Hypothalamus (tissue), 51 donors: Measurements from ENCODE around the gene KISS1R.
A peak's percentile ranks its signal among the peaks of the same experiment; 100 is the strongest.
"Not testable (repeated sequence)": the region's sequence is repeated elsewhere in the genome, so short reads cannot be mapped to it uniquely, and the experiment has no call there.

Source experiments
- DNase-seq, 51 donors: peaks; one replicate each; lab custom pipeline; 2025; lab: John Stamatoyannopoulos, UW

KISS1R gene

DNA sequence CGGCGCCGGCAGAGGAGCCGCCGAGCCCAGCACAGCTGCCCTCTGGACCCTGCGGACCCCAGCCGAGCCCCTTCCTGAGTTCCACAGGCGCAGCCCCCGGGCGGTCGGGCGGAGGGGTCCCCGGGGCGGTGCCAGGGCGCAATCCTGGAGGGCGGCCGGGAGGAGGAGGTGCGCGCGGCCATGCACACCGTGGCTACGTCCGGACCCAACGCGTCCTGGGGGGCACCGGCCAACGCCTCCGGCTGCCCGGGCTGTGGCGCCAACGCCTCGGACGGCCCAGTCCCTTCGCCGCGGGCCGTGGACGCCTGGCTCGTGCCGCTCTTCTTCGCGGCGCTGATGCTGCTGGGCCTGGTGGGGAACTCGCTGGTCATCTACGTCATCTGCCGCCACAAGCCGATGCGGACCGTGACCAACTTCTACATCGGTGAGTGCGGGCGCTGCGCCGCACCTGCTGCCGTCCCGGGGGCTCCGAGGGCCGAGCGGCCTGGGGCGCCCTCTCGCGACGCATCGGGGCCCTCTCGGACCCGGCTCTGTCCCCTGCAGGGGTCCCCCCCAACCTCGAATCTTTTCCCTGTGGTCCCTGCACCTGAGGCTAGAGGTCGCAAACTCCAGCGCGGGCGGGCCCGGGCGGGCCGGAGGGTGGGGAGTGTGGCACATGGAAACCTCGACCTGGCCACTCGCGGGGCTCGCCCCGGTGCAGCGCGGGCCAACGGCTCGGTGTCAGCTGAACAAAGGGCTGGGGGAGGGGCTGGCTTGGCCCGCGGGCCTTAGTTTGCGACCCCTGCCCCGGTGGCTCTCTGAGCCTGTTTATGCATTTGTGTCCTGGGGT, at the start of gene KISS1R:
TSS of gene KISS1R (plus strand) at position 11 of the 829 bp plus-strand sequence. CDS start at position 181, 170 bp downstream.
- DNase-seq: peak in 1 of 51 donors; percentile 13

DNA sequence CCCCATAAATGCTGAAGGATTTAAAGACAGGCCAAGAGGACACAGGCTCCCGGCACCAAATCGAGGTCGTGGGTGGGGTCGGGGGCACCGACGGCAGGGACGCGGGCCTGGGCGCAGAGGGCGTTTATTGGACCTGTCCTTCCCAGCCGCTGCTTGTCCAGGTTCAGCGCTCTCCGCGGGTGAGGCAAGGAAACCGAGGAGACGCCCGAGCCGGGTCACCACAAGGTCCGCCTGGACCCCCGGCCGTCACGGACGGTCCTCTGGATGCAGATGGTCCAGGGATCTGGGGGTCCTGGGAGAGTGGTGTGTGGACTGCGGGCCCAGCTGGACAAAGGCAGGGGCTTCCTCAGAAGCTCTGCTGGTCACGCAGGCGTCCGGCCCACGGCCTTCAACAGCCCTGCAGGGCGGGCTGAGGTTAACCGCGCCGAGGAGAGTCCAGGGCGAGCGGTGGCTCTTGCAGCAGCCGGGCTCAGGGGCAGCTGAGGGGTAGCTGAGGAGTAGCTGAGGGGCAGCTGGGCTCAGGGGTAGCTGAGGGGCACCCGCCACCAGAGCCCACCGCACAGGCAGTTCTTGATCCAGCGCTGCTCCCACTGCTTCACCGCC, 49.2 kb upstream of the KISS1R start:
- no peak for DNase-seq

DNA sequence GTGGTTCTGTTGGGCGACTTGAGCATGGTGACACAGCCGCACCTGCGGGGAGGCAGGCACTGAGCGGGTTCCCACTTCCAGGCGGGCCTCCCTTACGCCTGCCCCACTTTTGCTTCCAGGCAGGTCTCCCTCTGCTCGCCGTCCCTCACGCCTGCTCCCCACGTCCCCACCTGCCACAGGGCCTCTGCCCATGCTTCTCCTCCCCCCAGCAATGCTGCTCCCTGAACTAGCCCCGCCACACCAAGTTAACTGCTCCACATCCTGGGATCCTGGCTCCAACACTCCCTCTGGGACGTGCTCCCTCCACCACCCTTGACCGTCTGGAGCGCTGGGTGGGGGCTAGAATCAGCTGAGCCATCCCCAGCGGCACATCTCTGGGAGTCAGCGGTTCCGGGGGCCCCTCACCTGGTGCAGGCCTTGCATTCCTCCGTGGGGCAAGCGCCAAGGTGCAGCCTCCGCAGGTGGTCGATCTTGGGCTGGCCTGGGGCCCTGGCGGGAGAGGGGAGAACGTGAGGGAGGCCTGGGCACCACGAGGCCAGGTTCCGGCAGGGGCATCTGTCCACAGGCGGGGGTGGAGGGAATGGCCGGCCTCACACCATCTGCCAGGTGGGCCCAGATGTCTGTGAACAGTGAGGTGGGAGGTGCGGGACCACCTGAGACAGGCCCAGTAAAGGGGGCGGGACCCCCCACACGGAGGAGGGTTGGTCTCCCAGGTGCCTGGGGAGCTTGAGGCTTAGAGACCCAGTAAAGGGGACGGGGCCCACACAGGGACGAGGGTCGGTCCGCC, 48.5 kb upstream of the KISS1R start:
- no peak for DNase-seq

DNA sequence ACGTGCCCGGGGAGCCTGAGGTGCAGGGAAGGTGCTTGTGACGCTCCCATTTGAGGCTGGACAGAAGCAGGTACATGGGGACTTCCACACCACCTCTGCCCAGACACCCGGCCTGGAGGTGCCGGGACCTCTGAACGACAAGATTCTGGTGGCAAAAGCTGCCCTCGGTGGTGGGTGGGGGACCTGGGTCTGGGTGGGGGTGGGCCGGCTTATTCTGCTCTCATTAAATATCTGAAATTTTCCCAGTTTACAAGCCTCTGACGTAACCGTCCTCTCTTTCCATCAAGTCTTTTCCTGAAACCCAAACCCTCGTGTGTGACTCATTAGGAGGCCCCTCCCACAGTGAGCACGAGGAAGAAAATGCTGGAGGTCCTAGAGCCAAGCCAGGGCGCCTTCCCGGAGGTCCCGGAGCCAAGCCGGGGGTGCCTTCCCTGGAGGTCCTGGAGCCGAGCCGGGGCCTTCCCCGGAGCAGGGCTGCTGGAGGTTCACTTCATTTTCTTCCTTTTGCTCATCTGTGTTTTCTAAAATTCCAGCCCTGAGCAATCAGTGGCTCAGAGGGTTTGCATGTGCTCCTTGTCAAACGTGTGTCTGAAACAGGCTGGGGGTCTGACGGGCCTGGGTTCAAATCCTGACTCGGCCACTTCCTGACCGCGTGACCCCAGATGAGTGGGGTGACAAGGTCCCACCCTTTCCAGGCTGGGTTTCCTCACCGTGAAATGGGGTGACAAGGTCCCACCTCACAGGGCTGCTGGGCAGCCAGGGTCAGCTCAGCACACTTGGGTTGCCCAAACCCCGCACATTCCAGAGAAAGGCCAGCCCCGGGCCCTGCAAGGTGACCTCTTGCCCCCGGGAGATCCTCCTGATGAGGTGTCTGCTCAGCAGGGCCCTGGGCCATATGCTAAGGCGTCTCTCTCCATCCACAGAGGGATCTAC, 47.6 kb upstream of the KISS1R start:
- peak in 1 of 51 donors; percentile 20 for DNase-seq

DNA sequence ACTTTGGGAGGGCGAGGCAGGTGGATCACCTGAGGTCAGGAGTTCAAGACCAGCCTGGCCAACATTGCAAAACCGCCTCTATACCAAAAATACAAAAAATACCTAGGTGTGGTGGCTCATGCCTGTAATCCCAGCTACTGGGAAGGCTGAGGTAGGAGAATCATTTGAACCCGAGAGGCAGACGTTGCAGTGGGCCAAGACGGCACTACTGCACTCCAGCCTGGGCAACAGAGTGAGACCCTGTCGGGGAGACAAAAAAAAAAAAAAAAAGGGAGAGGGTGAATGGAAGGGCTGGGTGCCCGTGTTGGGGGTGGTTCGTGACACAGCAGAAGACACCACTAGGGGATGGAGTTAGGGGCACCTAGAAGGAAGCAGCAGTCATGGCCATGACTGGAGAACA, 46.8 kb upstream of the KISS1R start:
- no peak for DNase-seq

DNA sequence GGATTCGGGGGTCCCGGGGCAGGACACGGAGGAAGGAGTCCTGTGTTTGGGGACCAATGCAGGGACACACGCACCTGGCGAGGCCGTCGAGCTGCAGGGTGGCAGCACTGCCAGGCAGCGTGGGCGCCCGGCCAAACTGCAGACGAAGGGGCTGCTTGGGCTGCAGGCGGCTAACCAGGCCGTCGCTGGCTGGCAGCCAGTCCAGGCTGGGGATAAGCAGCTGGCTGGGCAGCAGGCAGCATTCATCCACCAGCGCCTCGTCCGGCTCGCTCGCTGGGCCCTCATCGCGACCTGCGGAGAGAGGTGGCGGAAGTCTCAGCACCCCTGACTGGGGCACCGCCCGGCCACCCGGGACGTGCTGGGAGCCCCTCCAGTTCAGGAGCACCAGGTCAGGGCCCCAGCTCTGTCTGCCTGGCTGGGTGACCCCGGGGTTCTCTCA, 46.2 kb upstream of the KISS1R start:
- peak in 27 of 51 donors; percentile 6 to 73 (median 36) for DNase-seq

DNA sequence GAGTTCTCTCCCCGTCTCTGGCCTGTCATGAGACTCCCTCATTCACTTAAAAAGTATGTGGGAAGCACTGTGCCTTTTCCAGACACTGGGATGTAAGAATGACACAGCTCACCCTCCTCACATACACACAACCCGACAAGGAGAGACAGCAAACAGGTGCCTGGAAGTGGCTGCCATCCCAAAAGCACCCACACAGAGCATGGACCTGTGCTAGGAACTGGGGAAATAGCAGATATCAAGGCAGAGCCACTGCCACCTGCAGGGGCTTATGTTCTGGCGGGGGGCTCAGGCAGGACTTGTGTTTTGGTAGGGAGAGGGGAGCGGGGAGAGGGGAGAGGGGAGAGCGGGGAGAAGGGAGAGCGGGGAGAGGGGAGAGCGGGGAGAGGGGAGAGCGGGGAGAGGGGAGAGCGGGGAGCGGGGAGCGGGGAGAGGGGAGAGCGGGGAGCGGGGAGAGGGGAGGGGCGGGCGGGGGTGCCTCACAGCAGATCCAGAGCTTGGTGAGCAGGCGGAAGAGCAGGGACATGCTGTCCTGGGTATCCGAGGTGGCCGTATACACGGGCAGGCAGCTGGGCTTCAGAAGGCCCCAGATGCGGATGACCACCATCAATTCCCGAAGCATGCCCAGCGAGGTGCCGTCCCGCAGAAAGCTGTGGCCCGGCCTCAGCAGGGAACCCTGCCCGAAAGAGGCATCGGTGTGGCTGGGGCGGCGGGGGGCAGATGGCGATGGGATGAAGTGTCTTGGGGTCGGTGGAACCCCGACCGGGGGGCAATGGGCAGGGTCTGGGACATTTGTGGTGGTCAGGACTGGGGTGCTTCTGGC, 45.5 kb upstream of the KISS1R start:
- DNase-seq: peak in 1 of 51 donors; percentile 19

DNA sequence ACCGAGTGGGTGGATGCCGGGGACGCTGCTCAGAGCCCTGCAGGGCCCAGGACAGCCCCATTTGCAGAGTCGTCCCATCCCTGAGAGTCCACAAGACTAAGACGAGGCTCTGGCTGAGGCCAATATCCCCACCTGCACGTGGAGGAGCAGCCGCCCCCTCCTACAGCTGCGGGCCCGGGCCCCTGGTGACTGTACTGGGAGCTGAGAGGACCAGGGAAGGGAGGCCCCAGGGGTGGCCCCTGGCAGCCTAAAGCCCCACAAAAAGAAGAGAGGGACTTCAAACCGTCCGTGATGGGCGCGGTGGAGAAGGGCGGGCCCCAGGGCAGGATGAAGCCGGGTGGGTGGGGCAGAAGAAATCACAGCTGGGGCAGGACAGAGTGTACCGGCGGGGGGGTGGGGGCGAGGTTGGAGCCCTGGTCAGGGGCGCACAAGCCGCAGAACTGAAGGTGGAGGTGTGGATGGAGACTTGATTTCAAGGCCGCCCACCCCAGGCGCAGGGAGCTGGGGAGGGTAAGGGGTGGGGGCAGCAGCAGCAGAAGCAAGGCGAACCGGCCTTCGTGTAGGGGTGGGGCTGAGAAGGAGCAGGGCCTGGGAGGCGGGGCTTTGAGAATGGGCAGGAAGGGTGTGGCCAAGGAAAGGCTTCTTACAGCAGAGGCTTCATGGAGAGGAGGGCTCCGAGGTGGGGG, 44.7 kb upstream of the KISS1R start:
- no peak for DNase-seq

DNA sequence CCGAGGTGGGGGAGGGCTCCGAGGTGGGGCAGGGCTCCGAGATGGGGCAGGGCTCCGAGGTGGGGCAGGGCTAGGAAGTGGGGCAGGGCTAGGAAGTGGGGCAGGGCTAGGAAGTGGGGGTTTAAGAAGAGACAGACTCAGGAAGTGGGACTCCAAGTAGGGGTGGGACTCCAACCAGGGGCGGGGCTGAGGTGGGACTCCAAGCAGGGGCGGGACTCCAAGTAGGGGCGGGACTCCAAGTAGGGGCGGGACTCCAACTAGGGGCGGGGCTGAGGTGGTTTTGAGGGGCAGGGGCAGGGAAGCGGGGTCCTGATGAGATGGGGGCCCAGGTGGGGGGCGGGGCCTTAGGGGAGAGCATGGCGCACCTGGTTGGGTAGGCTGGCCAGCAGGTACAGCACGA, 44.0 kb upstream of the KISS1R start:
- no peak for DNase-seq

DNA sequence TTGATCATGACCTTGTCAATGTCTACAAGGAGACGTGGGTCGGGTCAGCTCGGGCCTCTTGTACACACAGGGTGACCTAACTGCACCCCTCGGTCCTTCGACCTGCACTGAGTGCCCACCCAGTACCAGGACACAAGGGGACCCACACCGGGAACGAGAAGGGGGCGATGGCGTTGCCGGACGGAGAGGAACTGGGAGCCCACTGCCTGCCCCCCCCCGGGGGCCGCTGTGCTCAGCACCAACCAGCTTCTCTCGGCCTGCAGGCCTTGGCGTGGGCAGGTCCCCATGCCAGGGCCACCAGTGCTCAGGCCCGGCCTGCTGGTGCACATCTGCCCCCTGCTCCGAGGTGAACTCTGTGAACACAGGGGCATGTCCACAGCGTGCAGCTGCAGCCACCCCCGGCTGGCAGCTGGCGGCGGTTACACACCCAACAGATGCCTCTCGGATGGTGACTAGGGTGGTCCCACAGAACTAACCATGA, 43.5 kb upstream of the KISS1R start:
- no peak for DNase-seq

DNA sequence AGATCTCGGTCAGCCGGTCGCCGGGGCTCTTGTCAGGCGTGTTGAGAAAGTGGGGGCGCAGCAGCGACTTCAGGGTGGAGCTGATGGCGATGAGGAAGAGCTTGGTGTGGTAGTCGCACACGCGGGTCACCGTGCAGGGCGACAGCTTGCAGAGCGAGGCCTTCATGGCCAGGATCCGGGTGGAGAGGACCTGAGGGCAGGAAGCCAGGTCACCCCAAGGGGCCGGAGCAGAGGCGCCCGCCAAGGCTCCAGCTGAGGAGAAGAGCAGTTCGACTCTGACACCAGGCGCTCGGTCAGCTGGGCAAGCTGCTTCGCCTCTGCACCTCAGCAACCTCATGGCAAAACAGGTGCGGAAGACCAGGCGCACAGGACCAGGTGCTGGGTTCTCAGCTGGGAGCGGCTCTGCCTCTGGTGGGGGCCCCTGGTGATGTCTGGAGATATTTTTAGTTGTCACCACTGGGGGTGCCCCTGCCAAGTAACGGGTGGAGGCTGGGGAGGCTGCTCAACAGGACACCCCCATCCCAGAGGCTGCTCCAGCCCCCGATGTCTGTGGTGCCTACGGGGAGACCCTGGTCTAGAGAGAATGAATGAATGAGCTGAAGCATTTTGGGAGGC, 41.8 kb upstream of the KISS1R start:
- DNase-seq: no peak

DNA sequence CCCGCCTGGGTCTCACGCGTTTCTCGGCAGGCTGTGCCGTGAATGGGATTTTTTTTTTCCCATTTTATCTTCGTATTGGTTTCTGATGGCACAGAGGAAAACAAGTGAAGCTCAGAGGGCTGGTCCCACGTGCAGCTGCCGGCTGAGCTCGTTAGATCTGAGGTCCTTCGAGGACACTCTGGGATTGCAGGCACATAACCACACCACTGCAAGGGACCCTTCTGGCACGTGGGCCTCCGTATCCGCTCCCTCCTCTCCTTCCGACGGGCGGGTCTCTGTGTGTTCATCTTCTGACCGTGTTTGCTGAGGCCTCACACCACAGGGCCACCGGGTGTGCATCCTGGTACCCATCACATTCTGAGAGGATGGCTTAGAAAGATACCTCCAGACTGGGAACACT, 41.0 kb upstream of the KISS1R start:
- DNase-seq: peak in 2 of 51 donors; percentile 9 to 14

DNA sequence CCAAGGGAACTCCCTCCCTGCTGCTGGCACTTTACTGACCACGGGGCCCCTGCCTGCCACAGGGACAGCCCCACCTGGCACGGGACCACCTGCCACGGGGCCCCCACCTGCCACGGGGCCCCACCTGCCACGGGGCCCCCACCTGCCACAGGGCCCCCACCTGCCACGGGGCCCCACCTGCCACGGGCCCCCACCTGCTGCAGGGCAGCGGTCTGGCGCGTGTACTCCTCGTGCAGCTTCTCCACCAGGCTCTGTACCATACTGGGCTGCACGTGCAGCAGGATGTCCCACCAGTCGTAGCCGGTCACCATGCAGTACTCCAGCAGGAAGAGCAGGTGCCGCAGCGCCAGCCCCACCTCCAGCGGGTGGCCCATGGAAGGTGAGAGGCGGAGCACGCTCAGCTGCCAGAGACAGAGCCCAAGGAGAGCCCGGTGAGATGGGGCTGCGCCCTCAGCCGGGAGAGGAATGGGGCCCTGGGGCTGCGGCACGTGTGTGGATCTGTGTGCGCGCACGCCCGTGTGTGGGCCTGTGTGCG, 40.3 kb upstream of the KISS1R start:
- no peak for DNase-seq

DNA sequence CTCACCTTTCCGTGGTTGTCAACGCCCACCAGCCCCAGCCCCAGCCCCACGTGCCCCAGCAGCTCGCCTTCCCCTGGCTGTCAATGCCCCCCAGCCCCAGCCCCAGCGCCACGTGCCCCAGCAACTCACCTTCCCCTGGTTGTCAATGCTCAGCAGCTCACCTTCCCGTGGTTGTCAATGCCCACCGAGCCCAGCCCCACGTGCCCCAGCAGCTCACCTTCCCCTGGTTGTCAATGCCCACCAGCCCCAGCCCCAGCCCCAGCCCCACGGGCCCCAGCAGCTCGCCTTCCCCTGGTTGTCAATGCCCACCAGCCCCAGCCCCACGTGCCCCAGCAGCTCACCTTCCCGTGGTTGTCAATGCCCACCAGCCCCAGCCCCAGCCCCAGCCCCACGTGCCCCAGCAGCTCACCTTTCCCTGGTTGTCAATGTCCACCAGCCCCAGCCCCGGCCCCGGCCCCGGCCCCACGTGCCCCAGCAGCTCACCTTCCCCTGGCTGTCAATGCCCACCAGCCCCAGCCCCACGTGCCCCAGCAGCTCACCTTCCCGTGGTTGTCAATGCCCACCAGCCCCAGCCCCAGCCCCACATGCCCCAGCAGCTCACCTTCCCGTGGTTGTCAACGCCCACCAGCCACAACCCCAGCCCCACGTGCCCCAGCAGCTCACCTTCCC, 39.0 kb upstream of the KISS1R start:
- DNase-seq: not testable (repeated sequence)

DNA sequence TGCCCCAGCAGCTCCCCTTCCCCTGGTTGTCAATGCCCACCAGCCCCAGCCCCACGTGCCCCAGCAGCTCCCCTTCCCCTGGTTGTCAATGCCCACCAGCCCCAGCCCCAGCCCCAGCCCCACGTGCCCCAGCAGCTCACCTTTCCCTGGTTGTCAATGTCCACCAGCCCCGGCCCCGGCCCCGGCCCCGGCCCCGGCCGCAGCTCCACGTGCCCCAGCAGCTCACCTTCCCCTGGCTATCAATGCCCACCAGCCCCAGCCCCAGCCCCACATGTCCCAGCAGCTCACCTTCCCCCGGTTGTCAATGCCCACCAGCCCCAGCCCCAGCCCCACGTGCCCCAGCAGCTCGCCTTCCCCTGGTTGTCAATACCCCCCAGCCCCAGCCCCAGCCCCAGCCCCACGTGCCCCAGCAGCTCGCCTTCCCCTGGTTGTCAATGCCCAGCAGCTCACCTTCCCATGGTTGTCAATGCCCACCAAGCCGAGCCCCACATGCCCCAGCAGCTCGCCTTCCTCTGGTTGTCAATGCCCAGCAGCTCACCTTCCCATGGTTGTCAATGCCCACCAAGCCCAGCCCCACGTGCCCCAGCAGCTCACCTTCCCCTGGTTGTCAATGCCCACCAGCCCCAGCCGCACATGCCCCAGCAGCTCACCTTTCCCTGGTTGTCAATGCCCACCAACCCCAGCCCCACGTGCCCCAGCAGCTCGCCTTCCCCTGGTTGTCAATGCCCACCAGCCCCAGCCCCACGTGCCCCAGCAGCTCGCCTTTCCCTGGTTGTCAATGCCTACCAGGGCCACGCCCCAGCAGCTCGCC, 38.2 kb upstream of the KISS1R start:
- peak in 6 of 51 donors; percentile 18 to 44 (median 26) for DNase-seq

DNA sequence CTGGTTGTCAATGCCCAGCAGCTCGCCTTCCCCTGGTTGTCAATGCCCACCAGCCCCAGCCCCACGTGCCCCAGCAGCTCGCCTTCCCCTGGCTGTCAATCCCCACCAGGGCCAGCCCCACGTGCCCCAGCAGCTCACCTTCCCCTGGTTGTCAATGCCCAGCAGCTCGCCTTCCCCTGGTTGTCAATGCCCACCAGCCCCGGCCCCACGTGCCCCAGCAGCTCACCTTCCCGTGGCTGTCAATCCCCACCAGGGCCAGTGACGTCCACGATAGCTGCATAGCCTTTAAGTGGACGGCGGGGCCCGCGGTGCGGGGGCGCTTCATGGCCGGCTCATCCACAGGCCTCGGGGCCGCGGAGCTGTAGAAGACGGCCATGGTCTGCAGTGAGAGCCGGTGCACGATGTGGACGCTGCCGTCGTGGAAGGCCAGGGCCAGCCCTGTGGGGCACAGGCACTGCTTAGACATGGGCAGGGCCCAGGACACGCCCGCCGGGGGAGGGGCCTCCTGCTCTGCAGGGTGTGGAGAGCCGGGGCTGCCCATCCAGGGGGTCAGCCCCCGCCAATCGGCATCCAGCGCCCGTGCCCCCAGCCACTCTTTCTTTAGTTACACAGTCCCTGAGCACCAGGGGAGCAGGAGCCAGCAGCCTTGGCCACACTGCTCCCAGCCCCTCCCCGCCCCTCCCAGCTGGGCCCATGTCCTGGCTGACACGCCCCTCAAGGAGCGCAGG, 37.3 kb upstream of the KISS1R start:
- no peak for DNase-seq
